SK-N-MC (cell line): ENCODE data around the gene GPC5.

Experiments
- DNase-seq: peaks from one replicate; pipeline ENCODE4 v3.0.0-alpha.2; 2011; ENCODE audit warnings: low read depth, low spot score
- H3K27ac ChIP-seq: fragments of 200-600 bp; sonication (generic); 2 replicates; pipeline ENCODE4 v1.5.1; 2016; ENCODE audit warnings: mixed run types
- H3K36me3 ChIP-seq: fragments of 200-600 bp; sonication (generic); 2 replicates; pipeline ENCODE4 v1.6.1; 2017; ENCODE audit warnings: antibody characterized with exemption, low read length, mixed read lengths; ENCODE audit not compliant: insufficient read depth
- H3K4me3 ChIP-seq: fragments of 200-600 bp; sonication (generic); 2 replicates; pipeline ENCODE4 v1.5.1; 2016
- H3K9ac ChIP-seq: fragments of 200-600 bp; sonication (generic); 2 replicates; pipeline ENCODE4 v1.8.0; 2017; ENCODE audit warnings: mixed run types, mixed read lengths; ENCODE audit not compliant: insufficient read length
- H3K9me3 ChIP-seq: fragments of 200-600 bp; sonication (generic); 2 replicates; pipeline ENCODE4 v1.6.1; 2017; ENCODE audit warnings: low read depth, mild to moderate bottlenecking, antibody characterized with exemption, low read length, moderate library complexity, mixed read lengths
- EZH2 ChIP-seq: fragments of 200-600 bp; sonication (generic); IDR thresholded peaks from one replicate; pipeline ENCODE4 v1.6.1; 2017; ENCODE audit warnings: antibody characterized with exemption
- FOXP2 ChIP-seq: optimal IDR thresholded peaks from 2 replicates; pipeline ENCODE3; 2011; ENCODE audit warnings: mild to moderate bottlenecking, moderate library complexity; ENCODE audit not compliant: insufficient read depth; ENCODE audit errors: extremely low read length, control extremely low read depth
- POLR2AphosphoS5 ChIP-seq: IDR thresholded peaks from 2 replicates; pipeline ENCODE4 v1.6.1; 2012; ENCODE audit warnings: mild to moderate bottlenecking, low read depth, low read length, borderline replicate concordance

The GPC5 gene

DNA sequence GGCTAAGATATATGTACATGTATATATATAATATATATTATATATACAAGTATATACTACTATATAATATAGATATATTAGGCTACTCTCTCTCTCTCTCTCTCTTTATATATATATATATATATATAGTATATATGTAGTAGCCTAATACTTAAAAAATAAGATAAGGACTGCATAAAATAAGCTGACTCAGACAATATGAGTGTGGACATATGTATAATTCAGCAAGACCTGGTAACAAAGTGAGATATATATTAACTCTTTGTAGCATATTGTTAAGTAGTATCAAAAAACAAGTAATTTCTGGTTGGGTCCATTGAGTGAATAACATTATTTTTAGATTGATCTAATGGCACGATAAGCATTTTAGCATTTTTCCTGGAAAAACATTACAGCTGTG, 509.0 kb downstream of the GPC5 start:
- DNase-seq = no peak
- Histone ChIP-seq H3K36me3 (no peaks in the 10 kb centered on the region), H3K4me3 (no peak overlapping the region), H3K9me3 (no peaks in the 10 kb centered on the region), H3K9ac (no peak overlapping the region), H3K27ac (no peak overlapping the region)
- no peak for TF ChIP-seq FOXP2
- no peak for TF ChIP-seq POLR2AphosphoS5
- no peak for TF ChIP-seq EZH2

DNA sequence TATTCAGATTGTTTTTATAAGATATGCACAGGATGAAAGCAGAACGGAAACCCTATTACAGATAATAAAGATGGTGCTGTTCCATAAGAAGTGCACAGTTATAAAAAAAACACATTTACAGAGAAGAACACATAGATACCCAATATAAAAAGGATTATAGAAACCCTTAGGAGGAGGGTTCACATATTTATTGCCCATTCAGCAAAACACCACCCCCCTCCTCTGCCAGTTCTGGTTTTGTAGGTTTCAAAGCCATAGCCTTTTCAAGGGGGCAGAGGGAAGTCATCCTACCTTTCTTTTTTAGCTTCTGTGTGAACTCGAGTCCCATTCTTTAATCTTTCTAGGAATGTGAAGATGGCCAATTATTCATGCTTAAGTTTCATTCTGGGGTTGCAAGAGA, 511.2 kb downstream of the GPC5 start:
- no peak for DNase-seq
- H3K4me3 ChIP-seq = no peak overlapping the region
- H3K27ac ChIP-seq = no peak overlapping the region
- H3K36me3 ChIP-seq = no peaks in the 10 kb centered on the region
- TF ChIP-seq FOXP2 (no peak), POLR2AphosphoS5 (no peak), EZH2 (no peak)
- no peaks in the 10 kb centered on the region for H3K9me3 ChIP-seq
- H3K9ac ChIP-seq = no peak overlapping the region

DNA sequence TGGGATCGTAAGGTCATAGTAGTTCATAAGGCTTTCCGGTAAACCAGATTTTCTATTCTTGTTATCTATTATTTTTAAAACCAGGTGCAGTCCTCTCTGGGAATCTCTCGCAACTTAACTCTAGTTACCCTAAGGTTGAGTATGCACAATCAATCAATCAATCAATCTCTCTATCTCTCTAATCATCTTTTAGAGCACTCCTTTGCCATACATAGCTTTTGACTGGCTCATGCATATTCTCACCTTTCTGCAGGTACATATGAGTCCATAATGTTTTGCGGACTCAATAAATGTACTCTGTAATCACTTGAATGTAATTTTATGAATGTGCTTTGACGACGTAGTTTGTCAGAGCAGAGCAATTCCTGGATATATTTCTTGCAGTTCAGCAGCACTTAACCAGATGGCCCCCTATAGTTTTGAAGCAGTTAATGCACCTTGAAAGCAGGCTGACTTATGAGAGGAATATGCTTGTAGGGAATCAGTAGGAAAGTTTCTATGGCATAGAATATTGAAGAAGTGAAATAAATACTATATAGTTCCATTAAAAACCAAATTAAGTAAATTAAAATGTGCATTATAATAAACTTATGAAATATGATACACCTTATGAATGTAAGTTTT, 524.7 kb downstream of the GPC5 start:
- no peak overlapping the region for H3K9ac ChIP-seq
- no peak for TF ChIP-seq EZH2
- H3K36me3 ChIP-seq = no peaks in the 10 kb centered on the region
- no peak overlapping the region for H3K27ac ChIP-seq
- no peaks in the 10 kb centered on the region for H3K9me3 ChIP-seq
- no peak for DNase-seq
- no peak overlapping the region for H3K4me3 ChIP-seq

DNA sequence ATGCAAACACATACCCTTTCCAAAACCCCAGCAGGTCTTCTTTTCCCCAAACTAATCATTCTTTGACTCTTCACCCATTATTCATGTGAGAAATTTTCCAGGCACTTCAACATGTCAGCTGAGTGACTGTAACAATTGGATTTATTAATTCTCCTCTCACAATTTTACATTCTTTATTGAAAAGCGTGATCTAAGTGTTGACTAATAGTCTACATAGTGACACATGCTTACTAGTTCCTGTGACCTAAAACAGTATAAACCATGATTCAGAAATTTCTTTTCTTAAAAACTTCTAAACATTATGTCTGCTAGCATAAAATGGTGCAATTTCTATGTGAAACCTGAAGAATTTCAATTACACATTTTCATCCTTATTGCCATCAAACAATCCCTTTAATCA, 532.3 kb downstream of the GPC5 start:
- Histone ChIP-seq H3K36me3 (no peaks in the 10 kb centered on the region), H3K27ac (no peak overlapping the region), H3K9me3 (no peaks in the 10 kb centered on the region), H3K9ac (no peak overlapping the region), H3K4me3 (no peak overlapping the region)
- no peak for TF ChIP-seq EZH2
- TF ChIP-seq FOXP2 = no peak
- TF ChIP-seq POLR2AphosphoS5 = no peak
- DNase-seq = no peak

DNA sequence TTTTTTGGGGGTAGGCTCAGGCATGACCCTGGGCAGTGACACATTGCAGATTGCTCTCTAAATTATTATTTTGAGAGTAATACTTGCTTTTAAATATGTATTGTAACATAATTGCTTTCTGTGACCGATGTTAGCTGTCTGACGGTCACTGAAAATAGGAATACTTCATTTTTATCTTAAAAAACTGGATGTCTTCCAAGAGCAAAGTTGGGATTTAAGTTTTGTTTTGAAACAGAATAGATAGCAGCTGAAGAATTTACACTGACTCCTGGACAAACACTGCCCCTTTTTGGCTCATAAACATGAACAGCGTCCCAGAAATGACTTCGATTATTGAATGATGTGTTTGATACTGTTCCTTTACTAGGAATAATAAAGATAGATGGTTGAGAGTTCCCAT, 535.9 kb downstream of the GPC5 start:
- no peak overlapping the region for H3K27ac ChIP-seq
- H3K4me3 ChIP-seq = no peak overlapping the region
- DNase-seq = no peak
- no peaks in the 10 kb centered on the region for H3K36me3 ChIP-seq
- TF ChIP-seq POLR2AphosphoS5 = no peak
- TF ChIP-seq FOXP2 = no peak
- no peak for TF ChIP-seq EZH2
- H3K9ac ChIP-seq = no peak overlapping the region
- H3K9me3 ChIP-seq = no peaks in the 10 kb centered on the region

DNA sequence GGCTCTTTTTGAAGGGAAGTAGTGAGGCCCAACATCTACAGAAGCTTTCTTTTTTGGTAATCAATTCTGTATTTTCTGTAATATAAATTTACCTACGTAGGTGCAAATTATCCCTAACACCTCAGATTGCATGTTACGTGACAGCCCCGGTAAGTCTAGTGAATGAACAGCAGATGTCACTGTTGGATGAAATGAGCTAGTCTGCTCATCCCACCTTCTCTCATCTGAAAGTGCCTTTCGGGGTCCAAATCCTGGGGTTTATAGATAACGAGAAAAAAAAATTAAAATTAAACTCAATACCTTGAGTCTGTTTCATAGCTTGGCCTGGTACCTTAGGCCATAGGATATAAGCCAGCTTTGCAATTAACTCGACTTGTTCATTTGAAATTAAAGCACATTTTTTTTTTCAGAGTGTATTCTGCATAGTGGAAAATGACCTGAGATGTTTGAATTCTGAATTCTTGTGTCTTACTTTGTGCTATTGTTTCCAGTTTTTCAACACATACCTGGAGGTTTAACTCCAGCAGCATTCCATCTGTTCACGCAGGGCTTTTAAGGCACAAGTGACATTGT, 548.2 kb downstream of the GPC5 start:
- Histone ChIP-seq H3K27ac (no peak overlapping the region), H3K9ac (no peak overlapping the region), H3K9me3 (no peaks in the 10 kb centered on the region), H3K4me3 (no peak overlapping the region), H3K36me3 (no peaks in the 10 kb centered on the region)
- TF ChIP-seq POLR2AphosphoS5 = no peak
- TF ChIP-seq EZH2 = no peak
- TF ChIP-seq FOXP2 = no peak
- DNase-seq = no peak

DNA sequence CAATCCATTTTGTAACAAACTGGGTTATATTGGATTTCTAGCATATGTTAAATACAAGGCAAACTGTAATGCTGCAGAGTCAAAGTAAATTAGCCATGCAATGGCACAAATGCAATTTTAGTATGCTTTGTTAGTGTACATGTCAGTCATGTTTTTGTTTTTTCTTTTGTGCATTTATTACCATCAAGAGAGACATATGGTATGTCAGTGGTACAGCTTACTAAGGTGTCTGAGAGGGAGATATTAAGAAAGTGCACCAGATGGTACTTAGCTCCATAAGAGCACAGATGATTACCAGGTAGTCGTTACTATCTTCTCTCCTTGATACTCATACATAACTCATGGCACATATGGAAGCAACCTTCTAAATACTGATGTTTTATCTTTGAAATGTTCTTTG, 550.3 kb downstream of the GPC5 start:
- TF ChIP-seq EZH2 (no peak), POLR2AphosphoS5 (no peak), FOXP2 (no peak)
- no peak for DNase-seq
- no peaks in the 10 kb centered on the region for H3K36me3 ChIP-seq
- H3K9me3 ChIP-seq = no peaks in the 10 kb centered on the region
- H3K4me3 ChIP-seq = no peak overlapping the region
- no peak overlapping the region for H3K9ac ChIP-seq
- H3K27ac ChIP-seq = no peak overlapping the region

DNA sequence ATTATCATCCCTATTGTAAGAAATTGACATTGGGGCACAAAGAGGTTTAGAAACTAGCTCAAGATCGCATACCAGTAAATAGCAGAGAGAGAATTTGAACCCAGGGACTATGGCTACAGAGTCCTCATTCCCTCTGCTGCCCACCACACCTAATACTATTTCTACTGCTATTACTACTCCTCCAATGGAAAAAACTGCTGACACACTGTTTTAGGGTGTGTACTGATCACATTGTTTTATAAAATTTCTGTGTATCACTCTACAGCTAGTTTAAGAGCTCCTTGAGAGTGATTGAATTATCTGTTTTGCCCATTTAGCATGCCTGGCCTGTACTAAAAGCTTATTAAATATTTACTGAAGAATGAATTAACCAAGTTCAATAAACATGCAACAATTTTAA, 552.4 kb downstream of the GPC5 start:
- Histone ChIP-seq H3K4me3 (no peak overlapping the region), H3K9ac (no peak overlapping the region), H3K27ac (no peak overlapping the region), H3K9me3 (no peaks in the 10 kb centered on the region), H3K36me3 (no peaks in the 10 kb centered on the region)
- DNase-seq = no peak
- TF ChIP-seq POLR2AphosphoS5 = no peak
- TF ChIP-seq FOXP2 = no peak
- no peak for TF ChIP-seq EZH2
